Thyroid gland (tissue), 4 donors: ENCODE data around the gene PDGFC. TPM values are rescaled to one million over a fixed set of nuclear protein-coding genes. Genes with fewer than 3 reads are reported as not detected.

ENCODE experiments used
- DNase-seq, 2 donors: peaks; one replicate each; pipeline ENCODE4 v3.0.0-alpha.2; 2019
- H3K27ac ChIP-seq, 3 donors: fragments of 200-600 bp; sonication (generic); 1 replicate in 2 of 3; 2 replicates in 1 of 3; pipeline ENCODE4 v1.5.1; 2016 to 2019; ENCODE audit warnings: mild to moderate bottlenecking in 1 of 3, moderate library complexity in 1 of 3
- H3K27me3 ChIP-seq: fragments of 200-600 bp; sonication (generic); one replicate; pipeline ENCODE4 v1.5.1; 2019
- H3K36me3 ChIP-seq, 2 donors: fragments of 200-600 bp; sonication (generic); one replicate each; pipeline ENCODE4 v1.5.1; 2016 to 2019
- H3K4me1 ChIP-seq, 2 donors: fragments of 200-600 bp; sonication (generic); one replicate each; pipeline ENCODE4 v1.5.1; 2017 to 2019
- H3K4me3 ChIP-seq, 3 donors: fragments of 200-600 bp; sonication (generic); replicated peaks in 1 of 3; 1 replicate in 2 of 3; 2 replicates in 1 of 3; pipeline ENCODE4 v1.5.1; 2016; ENCODE audit warnings: mild to moderate bottlenecking in 1 of 3
- H3K9me3 ChIP-seq: fragments of 200-600 bp; sonication (generic); one replicate; pipeline ENCODE4 v1.5.1; 2017
- CTCF ChIP-seq, 6 experiments: fragments of 200-600 bp in 3 of 6; fragments of 450-650 bp in 3 of 6; sonication (generic) in 3 of 6; IDR thresholded peaks; one replicate each; pipeline ENCODE4 v1.5.1; 2016 to 2019; ENCODE audit warnings: antibody characterized with exemption in 6 of 6, mild to moderate bottlenecking in 2 of 6, inconsistent platforms in 1 of 6, moderate library complexity in 1 of 6
- POLR2A ChIP-seq, 2 donors: fragments of 450-650 bp; IDR thresholded peaks; one replicate each; pipeline ENCODE4 v1.6.1; 2017; ENCODE audit warnings: antibody characterized with exemption in 2 of 2, mild to moderate bottlenecking in 2 of 2, moderate library complexity in 1 of 2
- WGBS, 2 donors: methylation state at CpG; one replicate each; pipeline ENCODE4 v1.1.5; 2017; 5-methylcytosine and 5-hydroxymethylcytosine counted together
- intact Hi-C: fragments of 100-400 bp; cut with DNase I; formaldehyde crosslinking; loops from one replicate; pipeline ENCODE4 v1.15.1; 2023
- total RNA-seq, 4 donors: library from RNA; depleted of rRNA; stranded (reverse); fragments of >200 nt; gene quantifications; one replicate each; pipeline ENCODE4 v1.2.3, GENCODE V29; 2016

PDGFC gene
- total RNA-seq, 4 donors from 2014 or later, result 28.9 to 34.6 (median 29.9) TPM

GRCh38 chr4:156896527-156896926 lies 75.1 kb downstream of the PDGFC start:
- Histone ChIP-seq H3K27ac (no peak overlapping the region), H3K4me3 (no peak overlapping the region), H3K36me3 (no peaks in the 10 kb centered on the region), H3K9me3 (no peaks in the 10 kb centered on the region), H3K4me1 (no peaks in the 10 kb centered on the region), H3K27me3 (no peaks in the 10 kb centered on the region)
- TF ChIP-seq POLR2A (IDR thresholded peaks at IDR 0.05), result no peak
- no peak for TF ChIP-seq CTCF (IDR thresholded peaks at IDR 0.05)
- DNase-seq, result no peak
- WGBS, 2 donors, result 30 to 41% methylated on average over 1 of the region's 1 CpG
- intact Hi-C loops, result no loop called here

DNA sequence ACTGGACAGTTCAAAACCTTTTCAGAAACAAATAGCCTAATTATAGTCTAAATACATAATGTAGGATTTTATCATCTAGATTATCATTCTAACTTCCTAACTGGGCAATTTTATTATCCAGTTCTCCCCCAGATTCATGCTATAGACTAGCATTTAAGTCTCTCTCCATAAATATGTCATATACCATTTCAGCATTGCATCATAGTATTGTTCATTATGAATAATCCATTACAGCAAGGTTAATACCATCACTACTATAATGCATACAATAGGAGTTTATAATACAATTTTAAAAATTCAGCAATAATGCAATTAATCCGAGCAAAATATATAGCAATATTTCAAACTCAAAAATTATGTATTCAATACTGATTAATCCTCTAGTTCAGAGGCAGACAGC lies 77.4 kb downstream of the PDGFC start:
- H3K27me3 ChIP-seq, result no peaks in the 10 kb centered on the region
- intact Hi-C loops, result no loop called here
- no peaks in the 10 kb centered on the region for H3K36me3 ChIP-seq
- H3K4me3 ChIP-seq, result no peak overlapping the region
- 98 to 99% methylated on average over 1 of the region's 1 CpG for WGBS, 2 donors
- TF ChIP-seq POLR2A (IDR thresholded peaks at IDR 0.05) (no peak), CTCF (IDR thresholded peaks at IDR 0.05) (no peak)
- H3K9me3 ChIP-seq, result no peaks in the 10 kb centered on the region
- no peak overlapping the region for H3K27ac ChIP-seq
- DNase-seq, result no peak
- peaks cover 8 to 9% of the 10 kb centered on the region in 2 donors for H3K4me1 ChIP-seq

GRCh38 chr4:156892805-156893204 lies 78.8 kb downstream of the PDGFC start:
- Histone ChIP-seq H3K4me3 (no peak overlapping the region), H3K9me3 (no peaks in the 10 kb centered on the region), H3K36me3 (no peaks in the 10 kb centered on the region), H3K27me3 (no peaks in the 10 kb centered on the region), H3K27ac (no peak overlapping the region), H3K4me1 (peaks cover 8 to 14% of the 10 kb centered on the region in 2 donors)
- TF ChIP-seq POLR2A (IDR thresholded peaks at IDR 0.05) (no peak), CTCF (IDR thresholded peaks at IDR 0.05) (no peak)
- 71 to 72% methylated on average over 2 of the region's 2 CpGs for WGBS, 2 donors
- intact Hi-C loops, result no loop called here
- DNase-seq, result no peak

- DNase-seq, result peak; percentile 31 to 46
- 83 to 88% methylated on average over 8 of the region's 8 CpGs for WGBS, 2 donors
- no peak overlapping the region for H3K4me3 ChIP-seq
- H3K4me1 ChIP-seq, result peaks cover 8 to 14% of the 10 kb centered on the region in 2 donors
- TF ChIP-seq CTCF (IDR thresholded peaks at IDR 0.05) (no peak), POLR2A (IDR thresholded peaks at IDR 0.05) (no peak)
- intact Hi-C loops, result no loop called here
- no peak overlapping the region for H3K27ac ChIP-seq
- no peaks in the 10 kb centered on the region for H3K9me3 ChIP-seq
- H3K27me3 ChIP-seq, result no peaks in the 10 kb centered on the region
- H3K36me3 ChIP-seq, result no peaks in the 10 kb centered on the region
Measured at GRCh38 chr4:156889616-156890594, 81.7 kb downstream of the PDGFC start.

- Histone ChIP-seq H3K4me1 (peaks cover 8 to 14% of the 10 kb centered on the region in 2 donors), H3K27me3 (no peaks in the 10 kb centered on the region), H3K36me3 (no peaks in the 10 kb centered on the region), H3K27ac (no peak overlapping the region), H3K4me3 (no peak overlapping the region), H3K9me3 (no peaks in the 10 kb centered on the region)
- no peak for DNase-seq
- 82 to 84% methylated on average over 3 of the region's 3 CpGs for WGBS, 2 donors
- intact Hi-C loops, result no loop called here
- no peak for TF ChIP-seq CTCF (IDR thresholded peaks at IDR 0.05)
- TF ChIP-seq POLR2A (IDR thresholded peaks at IDR 0.05), result no peak
Measured at GRCh38 chr4:156888762-156889161, 82.8 kb downstream of the PDGFC start.
